GM23248 (cell line): Measurements from ENCODE around the gene IL17C. TPM values are rescaled to one million over a fixed set of nuclear protein-coding genes. Genes with fewer than 3 reads are reported as not detected.
A peak's percentile ranks its signal among the peaks of the same experiment; 100 is the strongest.

ENCODE experiments used
- DNase-seq: peaks from one replicate; pipeline ENCODE4 v3.0.0-alpha.2; 2015
- H2AFZ ChIP-seq: fragments of 200-600 bp; sonication (generic); 2 replicates; pipeline ENCODE4 v1.6.1; 2016; ENCODE audit warnings: antibody characterized with exemption
- H3F3A ChIP-seq: fragments of 200-600 bp; sonication (generic); 2 replicates; pipeline ENCODE4 v1.6.1; 2016; ENCODE audit warnings: mild to moderate bottlenecking, antibody characterized with exemption, mixed run types; ENCODE audit not compliant: insufficient read depth
- H3K27ac ChIP-seq: fragments of 200-600 bp; sonication (generic); 2 replicates; pipeline ENCODE4 v1.5.1; 2016; ENCODE audit warnings: mild to moderate bottlenecking
- H3K27me3 ChIP-seq: fragments of 200-600 bp; sonication (generic); replicated peaks from 2 replicates; pipeline ENCODE4 v1.6.1; 2016; ENCODE audit warnings: mild to moderate bottlenecking; ENCODE audit not compliant: insufficient read depth
- H3K36me3 ChIP-seq: fragments of 200-600 bp; sonication (generic); 2 replicates; pipeline ENCODE4 v1.6.1; 2016; ENCODE audit warnings: low read depth, mild to moderate bottlenecking
- H3K4me1 ChIP-seq: fragments of 200-600 bp; sonication (generic); 2 replicates; pipeline ENCODE4 v1.6.1; 2016; ENCODE audit warnings: mild to moderate bottlenecking; ENCODE audit not compliant: insufficient read depth
- H3K4me2 ChIP-seq: fragments of 200-600 bp; sonication (generic); one replicate; pipeline ENCODE4 v1.6.1; 2016; ENCODE audit warnings: mild to moderate bottlenecking; ENCODE audit not compliant: unreplicated experiment
- H3K4me3 ChIP-seq: fragments of 200-600 bp; sonication (generic); 2 replicates; pipeline ENCODE4 v1.5.1; 2016; ENCODE audit warnings: mild to moderate bottlenecking
- H3K79me2 ChIP-seq: fragments of 200-600 bp; sonication (generic); 2 replicates; pipeline ENCODE4 v1.6.1; 2016; ENCODE audit warnings: mild to moderate bottlenecking; ENCODE audit not compliant: insufficient read depth
- H3K9ac ChIP-seq: fragments of 200-600 bp; sonication (generic); 2 replicates; pipeline ENCODE4 v1.6.1; 2016; ENCODE audit warnings: mild to moderate bottlenecking
- H3K9me2 ChIP-seq: fragments of 200-600 bp; sonication (generic); 2 replicates; pipeline ENCODE4 v1.6.1; 2016; ENCODE audit warnings: mixed run types, mild to moderate bottlenecking, moderate library complexity; ENCODE audit not compliant: insufficient read depth
- H3K9me3 ChIP-seq: fragments of 200-600 bp; sonication (generic); one replicate; pipeline ENCODE4 v1.6.1; 2017; ENCODE audit warnings: low read depth
- H4K20me1 ChIP-seq: fragments of 200-600 bp; sonication (generic); 2 replicates; pipeline ENCODE4 v1.6.0; 2016; ENCODE audit not compliant: insufficient read depth
- EZH2 ChIP-seq: fragments of 200-600 bp; sonication (generic); IDR thresholded peaks from 2 replicates; pipeline ENCODE4 v1.6.1; 2018; ENCODE audit warnings: antibody characterized with exemption, mild to moderate bottlenecking; ENCODE audit not compliant: insufficient read depth, poor library complexity, severe bottlenecking
- EZH2phosphoT487 ChIP-seq: fragments of 200-600 bp; sonication (generic); IDR thresholded peaks from 2 replicates; pipeline ENCODE4 v1.6.1; 2018; ENCODE audit warnings: antibody characterized with exemption, moderate library complexity, mild to moderate bottlenecking, low read depth; ENCODE audit not compliant: insufficient read depth
- WGBS, 2 experiments: methylation state at CpG; one replicate each; pipeline ENCODE4 v1.1.6; 2015 to 2017; ENCODE audit warnings: low lambda C conversion rate in 2 of 2, low coverage in 1 of 2; ENCODE audit errors: missing lambda C conversion rate in 2 of 2; 5-methylcytosine and 5-hydroxymethylcytosine counted together
- in situ Hi-C: fragments of 300-500 bp; cut with MboI; formaldehyde crosslinking; loops from 2 replicates; pipeline ENCODE4 v1.15.0; 2020
- polyA plus RNA-seq: library from polyadenylated mRNA; unstranded; fragments of >200 nt; fragmentation: Nextera tagmentation; extraction: Ambion mirVana; gene quantifications from 2 replicates; pipeline ENCODE4 v1.2.1, GENCODE V29; 2016
- total RNA-seq: library from RNA; depleted of rRNA; stranded (reverse); fragments of >200 nt; shearing (Covaris generic); gene quantifications from 2 replicates; pipeline ENCODE4 v1.2.3, GENCODE V29; 2014

The IL17C gene
- total and polyA plus RNA-seq, 2 experiments from 2014 or later: not detected

- H3K4me2 ChIP-seq: no peak overlapping the region
- no peaks in the 10 kb centered on the region for H4K20me1 ChIP-seq
- WGBS, 2 experiments: 89 to 93% methylated on average over 16 to 17 of the region's 17 CpGs
- H3K79me2 ChIP-seq: no peaks in the 10 kb centered on the region
- no peak overlapping the region for H3K27ac ChIP-seq
- peaks cover 27% of the 10 kb centered on the region for H3K27me3 ChIP-seq
- no peak overlapping the region for H3K4me3 ChIP-seq
- H3K9me2 ChIP-seq: no peaks in the 10 kb centered on the region
- H3K4me1 ChIP-seq: no peaks in the 10 kb centered on the region; the same call in 1 of the 2 replicates
- H3F3A ChIP-seq: no peaks in the 10 kb centered on the region
- no peak overlapping the region for H3K9ac ChIP-seq
- TF ChIP-seq EZH2 (no peak), EZH2phosphoT487 (no peak)
- H3K9me3 ChIP-seq: no peaks in the 10 kb centered on the region
- no peak for DNase-seq
- in situ Hi-C loops: no loop called here
- no peak overlapping the region for H2AFZ ChIP-seq
- H3K36me3 ChIP-seq: no peaks in the 10 kb centered on the region
These were observed 2.6 kb upstream of the IL17C start for GRCh38 chr16:88635671-88636319.

GRCh38 chr16:88636488-88637265 is 1.7 kb upstream of the IL17C start:
- 61 to 68% methylated on average over 20 to 23 of the region's 23 CpGs for WGBS, 2 experiments
- DNase-seq: no peak

GRCh38 chr16:88639231-88640038 is 1.1 kb downstream of the IL17C start:
- H3K4me3 ChIP-seq: no peak overlapping the region
- no peak overlapping the region for H3K4me2 ChIP-seq
- no peaks in the 10 kb centered on the region for H3K79me2 ChIP-seq
- H4K20me1 ChIP-seq: no peaks in the 10 kb centered on the region
- H3K4me1 ChIP-seq: no peaks in the 10 kb centered on the region; the same call in 1 of the 2 replicates
- H3F3A ChIP-seq: no peaks in the 10 kb centered on the region
- no peak overlapping the region for H3K9ac ChIP-seq
- peak; percentile 46 for DNase-seq
- no peak overlapping the region for H2AFZ ChIP-seq
- TF ChIP-seq EZH2phosphoT487: 0 out of 2 replicates have a peak, but pooled peaks have one; percentile 18
- no peak for TF ChIP-seq EZH2
- H3K9me3 ChIP-seq: no peaks in the 10 kb centered on the region
- no peaks in the 10 kb centered on the region for H3K9me2 ChIP-seq
- no peak overlapping the region for H3K27ac ChIP-seq
- 8 to 11% methylated on average over 45 of the region's 45 CpGs for WGBS, 2 experiments
- no peaks in the 10 kb centered on the region for H3K36me3 ChIP-seq
- H3K27me3 ChIP-seq: peaks cover 32% of the 10 kb centered on the region
- in situ Hi-C loops: no loop called here

More at GRCh38 chr16:88636488-88637265, 1.7 kb upstream of the IL17C start:
- no peaks in the 10 kb centered on the region for H3K9me2 ChIP-seq
- in situ Hi-C loops: no loop called here
- no peaks in the 10 kb centered on the region for H3K79me2 ChIP-seq
- H3K9ac ChIP-seq: no peak overlapping the region
- peaks cover 32% of the 10 kb centered on the region for H3K27me3 ChIP-seq
- H3K4me1 ChIP-seq: no peaks in the 10 kb centered on the region; the same call in 1 of the 2 replicates
- H3K27ac ChIP-seq: no peak overlapping the region
- H4K20me1 ChIP-seq: no peaks in the 10 kb centered on the region
- no peaks in the 10 kb centered on the region for H3F3A ChIP-seq
- H3K4me3 ChIP-seq: no peak overlapping the region
- H2AFZ ChIP-seq: no peak overlapping the region
- TF ChIP-seq EZH2phosphoT487 (no peak), EZH2 (no peak)
- H3K4me2 ChIP-seq: no peak overlapping the region
- H3K9me3 ChIP-seq: no peaks in the 10 kb centered on the region
- H3K36me3 ChIP-seq: no peaks in the 10 kb centered on the region

- in situ Hi-C loops: no loop called here
- no peaks in the 10 kb centered on the region for H3K9me2 ChIP-seq
- 22 to 28% methylated on average over 13 of the region's 13 CpGs for WGBS, 2 experiments
- no peaks in the 10 kb centered on the region for H4K20me1 ChIP-seq
- peaks cover 32% of the 10 kb centered on the region for H3K27me3 ChIP-seq
- no peaks in the 10 kb centered on the region for H3K79me2 ChIP-seq
- H3F3A ChIP-seq: no peaks in the 10 kb centered on the region
- no peaks in the 10 kb centered on the region; the same call in 1 of the 2 replicates for H3K4me1 ChIP-seq
- H2AFZ ChIP-seq: no peak overlapping the region
- H3K9me3 ChIP-seq: no peaks in the 10 kb centered on the region
- TF ChIP-seq EZH2phosphoT487 (no peak), EZH2 (no peak)
- no peak overlapping the region for H3K9ac ChIP-seq
- no peak for DNase-seq
- H3K36me3 ChIP-seq: no peaks in the 10 kb centered on the region
- no peak overlapping the region for H3K27ac ChIP-seq
- no peak overlapping the region for H3K4me3 ChIP-seq
- no peak overlapping the region for H3K4me2 ChIP-seq
These were observed 1.7 kb downstream of the IL17C start for GRCh38 chr16:88640039-88640495.
